Activated T-cell treated with anti-CD3 and anti-CD28 coated beads, Interleukin-2, amount 50 U/mL, for 72 hours (primary cell): ENCODE measurements around the gene MIA. TPM values are rescaled to one million over a fixed set of nuclear protein-coding genes. Genes with fewer than 3 reads are reported as not detected.
"Not testable (repeated sequence)": the region's sequence is repeated elsewhere in the genome, so short reads cannot be mapped to it uniquely, and the experiment has no call there.

Source experiments
- ATAC-seq, 2 donors: fragments of 150-1000 bp; cut with Tn5 transposase; replicated peaks in 1 of 2; 2 replicates each; pipeline ENCODE4 v1.10.0; 2021; ENCODE audit warnings: moderate library complexity in 2 of 2, mild to moderate bottlenecking in 1 of 2
- DNase-seq, 2 donors: peaks; one replicate each; pipeline ENCODE4 v3.0.0; 2021 to 2022; ENCODE audit warnings: mixed read lengths in 1 of 2
- H3K27ac Mint-ChIP-seq: one replicate; pipeline ENCODE4 v1.8.0; 2022; ENCODE audit warnings: mild to moderate bottlenecking, moderate library complexity, mixed read lengths
- H3K27me3 Mint-ChIP-seq: one replicate; pipeline ENCODE4 v1.8.0; 2022; ENCODE audit warnings: low read depth, mixed read lengths
- H3K36me3 Mint-ChIP-seq, 2 donors: one replicate each; pipeline ENCODE4 v1.8.0; 2022; ENCODE audit warnings: mixed read lengths in 2 of 2, mild to moderate bottlenecking in 1 of 2; ENCODE audit not compliant: insufficient read depth in 2 of 2
- H3K4me1 Mint-ChIP-seq: one replicate; pipeline ENCODE4 v1.8.0; 2022; ENCODE audit warnings: low read depth, mixed read lengths
- H3K4me3 Mint-ChIP-seq, 2 donors: one replicate each; pipeline ENCODE4 v1.8.0; 2022; ENCODE audit warnings: mild to moderate bottlenecking in 2 of 2, mixed read lengths in 2 of 2, moderate library complexity in 2 of 2
- H3K9me3 Mint-ChIP-seq, 2 donors: one replicate each; pipeline ENCODE4 v1.8.0; 2022; ENCODE audit warnings: mixed read lengths in 2 of 2
- total RNA-seq, 2 donors: library from RNA; stranded (reverse); gene quantifications; one replicate each; pipeline ENCODE4 v1.2.3, GENCODE V29; 2022

MIA gene
- 1 to 10 TPM in 1 of 2 donors, under 1 TPM in 1; 0.97 to 1.1 TPM for total RNA-seq

GRCh38 chr19:40774916-40775631 is at the start of gene MIA:
Gene MIA, plus strand, starts transcription at chr19:40775521. Its CDS starts 22 bp downstream, at chr19:40775543.
- no peak within 1 kb of the TSS for H3K27ac Mint-ChIP-seq
- H3K27me3 Mint-ChIP-seq: no peaks in the 10 kb centered on the region

GRCh38 chr19:40726279-40726678 is 49.0 kb upstream of the MIA start:
- no peak overlapping the region for H3K4me3 Mint-ChIP-seq
- H3K27me3 Mint-ChIP-seq: no peaks in the 10 kb centered on the region
- no peak overlapping the region for H3K27ac Mint-ChIP-seq
- DNase-seq: no peak
- H3K36me3 Mint-ChIP-seq: peaks cover 12 to 26% of the 10 kb centered on the region in 2 donors
- H3K4me1 Mint-ChIP-seq: peaks cover 37% of the 10 kb centered on the region
- peaks cover 0 to 2% of the 10 kb centered on the region in 2 donors for H3K9me3 Mint-ChIP-seq
- no peak for ATAC-seq

More at GRCh38 chr19:40774916-40775631, at the start of gene MIA:
- peaks cover 5 to 6% of the 10 kb centered on the region in 2 donors for H3K36me3 Mint-ChIP-seq
- H3K4me1 Mint-ChIP-seq: peaks cover 32% of the 10 kb centered on the region
- no peak within 1 kb of the TSS for H3K4me3 Mint-ChIP-seq
- H3K9me3 Mint-ChIP-seq: peaks cover 1 to 3% of the 10 kb centered on the region in 2 donors
- ATAC-seq: no peak
- no peak for DNase-seq

GRCh38 chr19:40730065-40730464 is 45.3 kb upstream of the MIA start:
- not testable (repeated sequence) for H3K4me3 Mint-ChIP-seq, H3K9me3 Mint-ChIP-seq, H3K27me3 Mint-ChIP-seq, H3K4me1 Mint-ChIP-seq, DNase-seq, H3K27ac Mint-ChIP-seq, ATAC-seq
- H3K36me3 Mint-ChIP-seq: peaks cover 5 to 20% of the 10 kb centered on the region in 2 donors

GRCh38 chr19:40732304-40732703 is 43.0 kb upstream of the MIA start:
- DNase-seq, H3K27me3 Mint-ChIP-seq, H3K4me3 Mint-ChIP-seq, ATAC-seq, H3K4me1 Mint-ChIP-seq, H3K27ac Mint-ChIP-seq, H3K9me3 Mint-ChIP-seq: not testable (repeated sequence)
- peaks cover 8 to 18% of the 10 kb centered on the region in 2 donors for H3K36me3 Mint-ChIP-seq

GRCh38 chr19:40733149-40733548 is 42.2 kb upstream of the MIA start:
- no peaks in the 10 kb centered on the region for H3K4me1 Mint-ChIP-seq
- no peaks in the 10 kb centered on the region for H3K9me3 Mint-ChIP-seq
- no peak for ATAC-seq
- DNase-seq: no peak
- no peaks in the 10 kb centered on the region for H3K27me3 Mint-ChIP-seq
- H3K36me3 Mint-ChIP-seq: peaks cover 11 to 22% of the 10 kb centered on the region in 2 donors
- H3K27ac Mint-ChIP-seq: no peak overlapping the region
- no peak overlapping the region for H3K4me3 Mint-ChIP-seq

GRCh38 chr19:40735013-40735771 is 40.1 kb upstream of the MIA start:
- no peak for DNase-seq
- no peak for ATAC-seq
- Mint-ChIP-seq H3K27ac (no peak overlapping the region), H3K27me3 (no peaks in the 10 kb centered on the region), H3K9me3 (no peaks in the 10 kb centered on the region), H3K4me1 (no peaks in the 10 kb centered on the region), H3K4me3 (no peak overlapping the region), H3K36me3 (peaks cover 11 to 22% of the 10 kb centered on the region in 2 donors)

GRCh38 chr19:40736661-40737060 is 38.7 kb upstream of the MIA start:
- Mint-ChIP-seq H3K27ac (no peak overlapping the region), H3K9me3 (no peaks in the 10 kb centered on the region), H3K4me1 (no peaks in the 10 kb centered on the region), H3K27me3 (no peaks in the 10 kb centered on the region), H3K36me3 (peaks cover 11 to 21% of the 10 kb centered on the region in 2 donors), H3K4me3 (no peak overlapping the region)
- ATAC-seq: no peak
- DNase-seq: no peak

GRCh38 chr19:40737102-40737644 is 38.1 kb upstream of the MIA start:
- Mint-ChIP-seq H3K4me1 (no peaks in the 10 kb centered on the region), H3K27me3 (no peaks in the 10 kb centered on the region), H3K4me3 (no peak overlapping the region), H3K9me3 (no peaks in the 10 kb centered on the region), H3K27ac (no peak overlapping the region), H3K36me3 (peaks cover 11 to 21% of the 10 kb centered on the region in 2 donors)
- DNase-seq (no peak), ATAC-seq (no peak)

DNA sequence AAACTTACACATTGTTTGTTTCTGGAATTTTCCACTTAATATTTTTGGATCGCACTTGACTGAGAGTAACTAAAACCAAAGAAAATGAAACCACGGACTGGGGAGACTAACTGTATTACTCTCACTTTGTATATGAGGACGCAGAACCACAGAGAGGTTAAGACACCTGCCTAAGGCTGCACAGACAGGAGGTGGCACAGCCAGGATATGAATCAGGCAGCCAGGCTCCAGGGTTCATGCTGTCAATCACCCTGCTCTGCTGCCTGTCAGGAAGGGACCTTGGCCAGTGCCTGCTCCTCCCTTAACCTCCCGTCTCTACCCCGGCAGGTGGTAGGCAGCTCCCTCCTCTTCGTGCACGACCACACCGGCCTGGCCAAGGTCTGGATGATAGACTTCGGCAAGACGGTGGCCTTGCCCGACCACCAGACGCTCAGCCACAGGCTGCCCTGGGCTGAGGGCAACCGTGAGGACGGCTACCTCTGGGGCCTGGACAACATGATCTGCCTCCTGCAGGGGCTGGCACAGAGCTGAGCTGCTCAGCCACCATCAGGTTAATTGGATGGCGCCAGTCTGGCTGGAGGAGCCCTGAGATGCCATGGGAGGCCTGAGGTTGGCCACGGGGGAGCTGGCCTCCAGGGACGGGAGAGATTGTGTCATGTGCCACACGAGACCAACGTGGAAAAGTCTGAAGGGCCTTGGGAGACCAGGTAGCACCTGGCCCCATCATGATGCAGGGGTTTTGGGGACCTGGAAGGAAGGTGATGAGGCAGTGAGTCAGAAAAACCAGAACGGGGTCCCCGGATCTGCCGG is 36.1 kb upstream of the MIA start:
- H3K27ac Mint-ChIP-seq: no peak overlapping the region
- ATAC-seq (peak; percentile 37 to 43), DNase-seq (no peak)
- no peaks in the 10 kb centered on the region for H3K4me1 Mint-ChIP-seq
- no peaks in the 10 kb centered on the region for H3K9me3 Mint-ChIP-seq
- H3K27me3 Mint-ChIP-seq: no peaks in the 10 kb centered on the region
- no peak overlapping the region for H3K4me3 Mint-ChIP-seq
- H3K36me3 Mint-ChIP-seq: peaks cover 7 to 14% of the 10 kb centered on the region in 2 donors

DNA sequence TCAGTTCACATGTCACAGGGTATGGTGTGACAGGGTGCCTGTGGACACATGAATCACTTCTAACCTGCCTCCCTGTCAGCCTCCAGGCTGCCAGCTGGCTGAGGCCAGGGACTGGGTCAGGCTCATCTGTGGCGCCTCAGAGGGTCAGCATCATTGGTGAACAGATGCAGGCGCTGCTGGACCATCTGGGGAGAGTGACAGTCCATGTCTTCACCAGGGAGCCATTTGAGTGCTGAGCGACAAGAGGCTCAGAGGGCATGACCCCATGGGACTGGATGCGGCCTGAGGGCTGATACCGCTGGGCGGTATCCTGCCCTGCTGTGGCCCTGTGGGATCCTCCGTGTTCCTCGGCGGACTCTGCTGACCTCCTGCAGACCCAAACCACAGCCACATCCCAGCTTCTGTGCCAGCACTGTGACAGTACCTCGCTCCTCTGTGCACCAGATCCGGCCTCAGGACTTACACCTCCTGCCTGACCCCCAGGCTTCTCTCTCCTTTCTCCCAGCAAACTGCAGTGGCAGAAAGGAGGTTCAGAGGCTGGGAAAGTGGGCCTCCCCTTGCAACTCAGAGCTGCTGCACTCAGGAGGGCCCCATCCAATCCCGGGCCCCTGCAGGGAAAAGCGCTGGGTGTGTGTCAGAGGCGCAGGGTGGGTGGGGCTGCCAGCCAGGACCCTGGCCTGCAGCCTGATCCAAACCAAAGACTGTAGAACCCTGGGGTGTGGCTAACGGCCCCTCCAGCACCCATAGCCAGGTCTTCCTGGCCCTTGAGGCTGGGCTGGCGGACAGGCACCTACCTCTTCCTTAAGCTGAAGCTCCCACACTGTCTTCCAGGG is 35.2 kb upstream of the MIA start:
- Mint-ChIP-seq H3K36me3 (peaks cover 7 to 11% of the 10 kb centered on the region in 2 donors), H3K9me3 (no peaks in the 10 kb centered on the region), H3K4me1 (no peaks in the 10 kb centered on the region), H3K4me3 (no peak overlapping the region), H3K27me3 (no peaks in the 10 kb centered on the region), H3K27ac (no peak overlapping the region)
- ATAC-seq (no peak), DNase-seq (no peak)

GRCh38 chr19:40740747-40741146 is 34.6 kb upstream of the MIA start:
- Mint-ChIP-seq H3K9me3 (no peaks in the 10 kb centered on the region), H3K4me3 (no peak overlapping the region), H3K27ac (no peak overlapping the region), H3K36me3 (peaks cover 3 to 5% of the 10 kb centered on the region in 2 donors), H3K27me3 (no peaks in the 10 kb centered on the region), H3K4me1 (no peaks in the 10 kb centered on the region)
- ATAC-seq: no peak
- no peak for DNase-seq
